BLaER1 treated with 17β-estradiol and CSF1 and Interleukin-3, amounts not matched to agents 10 nM and 100 nM (cell line): ENCODE measurements around the gene ADCY9.
A peak's percentile ranks its signal among the peaks of the same experiment; 100 is the strongest.
"Not testable (repeated sequence)": the region's sequence is repeated elsewhere in the genome, so short reads cannot be mapped to it uniquely, and the experiment has no call there.

Source experiments
- H3K27ac ChIP-seq, 11 experiments: shearing (Covaris generic); formaldehyde crosslinking; 2 replicates each; pipeline ENCODE4 v1.8.1; 2022
- H3K27me3 ChIP-seq, 11 experiments: shearing (Covaris generic); formaldehyde crosslinking; 2 replicates each; pipeline ENCODE4 v1.8.1; 2022
- H3K36me3 ChIP-seq, 11 experiments: shearing (Covaris generic); formaldehyde crosslinking; 2 replicates each; pipeline ENCODE4 v1.8.1; 2022
- H3K4me1 ChIP-seq, 10 experiments: shearing (Covaris generic); formaldehyde crosslinking; 2 replicates each; pipeline ENCODE4 v1.8.1; 2022
- H3K4me2 ChIP-seq, 11 experiments: shearing (Covaris generic); formaldehyde crosslinking; 2 replicates each; pipeline ENCODE4 v1.8.1; 2022
- H3K4me3 ChIP-seq, 10 experiments: shearing (Covaris generic); formaldehyde crosslinking; 2 replicates each; pipeline ENCODE4 v1.8.1; 2022
- H3K9ac ChIP-seq, 11 experiments: shearing (Covaris generic); formaldehyde crosslinking; 2 replicates each; pipeline ENCODE4 v1.8.1; 2022
- H3K9me3 ChIP-seq, 11 experiments: shearing (Covaris generic); formaldehyde crosslinking; replicated peaks in 1 of 11; 2 replicates each; pipeline ENCODE4 v1.8.1; 2022
- H4K20me1 ChIP-seq, 11 experiments: shearing (Covaris generic); formaldehyde crosslinking; 2 replicates each; pipeline ENCODE4 v1.8.1; 2022
- Cebpa-rat ChIP-seq, 11 experiments: shearing (Covaris generic); IDR thresholded peaks; 2 replicates each; pipeline ENCODE4 v1.8.1; 2022

The ADCY9 gene

DNA sequence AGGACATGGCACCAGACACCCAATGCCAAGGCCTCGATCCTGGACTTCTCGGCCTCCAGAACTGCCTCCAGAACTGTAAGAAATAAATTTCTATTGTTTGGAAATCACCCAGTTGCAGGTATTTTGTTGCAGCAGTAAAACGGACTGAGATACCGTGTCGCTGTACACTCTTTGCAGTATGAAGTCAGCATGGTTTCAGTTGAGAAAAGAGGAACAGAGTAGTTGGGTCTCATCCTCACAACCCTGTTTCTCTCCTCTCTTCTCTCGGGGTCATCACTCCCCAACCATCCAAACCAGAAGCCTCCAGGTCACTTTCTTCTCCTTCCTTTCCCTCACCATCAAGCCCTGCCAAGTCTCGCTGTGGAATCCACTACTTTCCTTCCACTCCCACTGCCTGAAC is 77.8 kb downstream of the ADCY9 start:
- Histone ChIP-seq H3K4me3 (no peak overlapping the region), H3K36me3 (peaks cover 8 to 67% (median 46%) of the 10 kb centered on the region in 11 experiments; a peak in 20 of 22 replicates), H3K9ac (no peak overlapping the region), H3K9me3 (peaks cover 0 to 7% (median 0%) of the 10 kb centered on the region in 11 experiments; a peak in 1 of 22 replicates), H3K4me1 (peaks cover 8 to 59% (median 37%) of the 10 kb centered on the region in 10 experiments), H3K27ac (peak overlapping the region in 1 of 11 experiments; percentile 38; a peak in 2 of 22 replicates), H4K20me1 (no peaks in the 10 kb centered on the region; a peak in 1 of 22 replicates), H3K4me2 (peak overlapping the region in 2 of 11 experiments; percentile 8 to 9; a peak in 1 of 22 replicates), H3K27me3 (no peaks in the 10 kb centered on the region)
- TF ChIP-seq Cebpa-rat (IDR thresholded peaks at IDR 0.05), result no peak

GRCh38 chr16:4036952-4037351 is 79.3 kb downstream of the ADCY9 start:
- not testable (repeated sequence) for H3K27ac ChIP-seq, H3K9me3 ChIP-seq, H3K4me2 ChIP-seq, H3K4me3 ChIP-seq, H3K27me3 ChIP-seq, H3K9ac ChIP-seq, H4K20me1 ChIP-seq
- Histone ChIP-seq H3K36me3 (peaks cover 8 to 61% (median 43%) of the 10 kb centered on the region in 11 experiments; a peak in 20 of 22 replicates), H3K4me1 (peaks cover 18 to 66% (median 39%) of the 10 kb centered on the region in 10 experiments)

DNA sequence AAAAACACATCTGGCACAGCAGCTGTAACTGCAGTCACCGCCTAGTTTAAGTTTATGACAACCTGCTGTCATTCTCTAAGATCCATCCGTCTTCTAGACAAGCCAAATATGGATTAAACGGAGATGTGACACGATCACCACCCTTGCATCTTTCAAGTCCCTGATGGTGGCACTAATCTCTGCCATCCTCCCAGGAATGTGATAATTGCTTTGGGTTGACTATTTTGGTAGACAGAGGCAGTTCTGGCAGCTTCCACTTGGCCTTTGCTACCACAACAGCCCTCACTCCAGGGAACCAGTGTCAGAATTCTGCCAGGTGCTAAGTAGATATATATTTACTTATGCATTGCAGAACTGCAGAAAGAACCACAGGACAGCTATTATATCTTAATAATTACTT is 81.3 kb downstream of the ADCY9 start:
- 0 out of 22 replicates have a peak overlapping the region, but pooled peaks of 1 of the 11 experiments have one; percentile 5 for H3K27ac ChIP-seq
- peaks cover 0 to 6% (median 0%) of the 10 kb centered on the region in 11 experiments; a peak in 6 of 22 replicates for H3K9me3 ChIP-seq
- peaks cover 8 to 60% (median 37%) of the 10 kb centered on the region in 11 experiments; a peak in 19 of 22 replicates for H3K36me3 ChIP-seq

DNA sequence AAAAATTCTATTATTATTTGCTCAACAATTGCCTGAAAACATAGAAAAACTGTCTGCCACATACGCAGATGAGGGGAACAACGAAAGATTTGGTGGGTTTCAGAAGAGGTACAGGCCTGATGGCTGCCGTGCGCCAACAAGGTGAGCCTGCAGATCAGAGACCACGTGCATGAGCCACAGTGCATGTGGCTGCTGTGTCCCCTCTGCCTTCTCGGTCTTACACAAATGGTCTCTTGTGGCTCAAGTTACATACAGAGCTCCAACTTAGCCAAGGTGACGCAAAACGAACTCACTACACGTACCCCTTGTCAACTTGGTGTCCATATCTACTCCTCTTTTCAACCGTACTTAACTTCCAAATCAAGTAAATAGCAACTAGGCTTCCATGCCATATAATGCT is 82.3 kb downstream of the ADCY9 start:
- H3K4me2 ChIP-seq, result peak overlapping the region in 9 of 11 experiments; percentile 52 to 75 (median 62); a peak in 10 of 22 replicates
- TF ChIP-seq Cebpa-rat (IDR thresholded peaks at IDR 0.05), result no peak
- no peaks in the 10 kb centered on the region for H3K27me3 ChIP-seq
- H4K20me1 ChIP-seq, result no peaks in the 10 kb centered on the region; a peak in 1 of 22 replicates
- H3K4me1 ChIP-seq, result peaks cover 46 to 70% (median 58%) of the 10 kb centered on the region in 10 experiments
- peaks cover 8 to 60% (median 41%) of the 10 kb centered on the region in 11 experiments; a peak in 20 of 22 replicates for H3K36me3 ChIP-seq
- H3K9me3 ChIP-seq, result peaks cover 0 to 16% (median 5%) of the 10 kb centered on the region in 11 experiments; a peak in 8 of 22 replicates
- peak overlapping the region in 4 of 11 experiments; percentile 0 to 43 (median 26); a peak in 3 of 22 replicates for H3K27ac ChIP-seq
- peak overlapping the region in 1 of 11 experiments; percentile 39; a peak in 2 of 22 replicates for H3K9ac ChIP-seq
- no peak overlapping the region for H3K4me3 ChIP-seq

More for the DNA sequence above, 81.3 kb downstream of the ADCY9 start:
- Histone ChIP-seq H3K4me3 (no peak overlapping the region), H3K4me1 (peaks cover 38 to 71% (median 56%) of the 10 kb centered on the region in 10 experiments), H3K9ac (no peak overlapping the region), H3K27me3 (no peaks in the 10 kb centered on the region), H4K20me1 (no peaks in the 10 kb centered on the region; a peak in 1 of 22 replicates), H3K4me2 (peak overlapping the region in 1 of 11 experiments; percentile 69; a peak in 1 of 22 replicates)
- TF ChIP-seq Cebpa-rat (IDR thresholded peaks at IDR 0.05), result no peak

GRCh38 chr16:4032768-4033167 is 83.5 kb downstream of the ADCY9 start:
- H3K4me3 ChIP-seq, result no peak overlapping the region
- H3K9me3 ChIP-seq, result peaks cover under 1 to 28% (median 16%) of the 10 kb centered on the region in 11 experiments; a peak in 18 of 22 replicates
- no peaks in the 10 kb centered on the region for H3K27me3 ChIP-seq
- H3K27ac ChIP-seq, result peak overlapping the region in 9 of 11 experiments; percentile 12 to 43 (median 35); a peak in 11 of 22 replicates
- H4K20me1 ChIP-seq, result no peaks in the 10 kb centered on the region; a peak in 1 of 22 replicates
- peak overlapping the region; percentile 52 to 86 (median 69) for H3K4me2 ChIP-seq
- no peak for TF ChIP-seq Cebpa-rat (IDR thresholded peaks at IDR 0.05)
- H3K4me1 ChIP-seq, result peaks cover 46 to 63% (median 57%) of the 10 kb centered on the region in 10 experiments
- peaks cover 6 to 60% (median 41%) of the 10 kb centered on the region in 11 experiments; a peak in 21 of 22 replicates for H3K36me3 ChIP-seq
- peak overlapping the region in 4 of 11 experiments; percentile 30 to 40 (median 36); a peak in 6 of 22 replicates for H3K9ac ChIP-seq

GRCh38 chr16:4028144-4028543 is 88.1 kb downstream of the ADCY9 start:
- Histone ChIP-seq H3K27me3 (no peaks in the 10 kb centered on the region), H3K4me1 (peaks cover 34 to 64% (median 48%) of the 10 kb centered on the region in 10 experiments), H3K9me3 (peaks cover 8 to 41% (median 28%) of the 10 kb centered on the region in 11 experiments; a peak in 19 of 22 replicates), H3K36me3 (peaks cover 6 to 89% (median 65%) of the 10 kb centered on the region in 11 experiments; a peak in 21 of 22 replicates), H4K20me1 (peaks cover 0 to 13% (median 0%) of the 10 kb centered on the region in 11 experiments; a peak in 5 of 22 replicates), H3K4me2 (no peak overlapping the region), H3K9ac (no peak overlapping the region), H3K27ac (no peak overlapping the region), H3K4me3 (no peak overlapping the region)
- no peak for TF ChIP-seq Cebpa-rat (IDR thresholded peaks at IDR 0.05)

DNA sequence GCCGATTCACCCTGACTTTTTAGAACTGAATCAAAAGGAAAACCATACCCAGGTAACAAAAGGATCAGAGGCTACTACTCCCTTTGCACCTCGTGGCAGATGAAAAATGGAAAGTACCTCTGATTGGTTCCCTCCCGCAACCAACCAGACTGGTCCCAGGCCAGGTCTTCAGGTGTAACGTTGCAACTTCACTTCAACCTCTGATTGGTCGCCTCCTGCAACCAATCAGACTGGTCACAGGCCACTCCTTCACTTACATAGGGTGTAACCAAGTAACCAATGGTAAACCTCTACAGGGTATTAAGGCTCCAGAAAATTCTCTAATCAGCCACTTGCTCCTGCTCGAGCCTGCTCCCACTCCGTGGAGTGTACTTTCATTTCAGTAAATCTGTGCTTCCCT is 89.4 kb downstream of the ADCY9 start:
- no peak for TF ChIP-seq Cebpa-rat (IDR thresholded peaks at IDR 0.05)
- Histone ChIP-seq H3K27ac (no peak overlapping the region), H3K4me3 (no peak overlapping the region), H3K27me3 (no peaks in the 10 kb centered on the region), H3K36me3 (peaks cover 8 to 90% (median 66%) of the 10 kb centered on the region in 11 experiments; a peak in 21 of 22 replicates), H3K4me1 (peaks cover 27 to 64% (median 42%) of the 10 kb centered on the region in 10 experiments), H3K9ac (no peak overlapping the region), H3K4me2 (no peak overlapping the region), H4K20me1 (peaks cover 0 to 17% (median 0%) of the 10 kb centered on the region in 11 experiments; a peak in 5 of 22 replicates), H3K9me3 (peaks cover 8 to 41% (median 28%) of the 10 kb centered on the region in 11 experiments; a peak in 19 of 22 replicates)

- Histone ChIP-seq H3K9me3 (peaks cover 8 to 40% (median 28%) of the 10 kb centered on the region in 11 experiments; a peak in 19 of 22 replicates), H3K27me3 (no peaks in the 10 kb centered on the region), H3K9ac (no peak overlapping the region), H3K4me2 (peak overlapping the region in 1 of 11 experiments; percentile 17; a peak in 1 of 22 replicates), H4K20me1 (peaks cover 0 to 22% (median 0%) of the 10 kb centered on the region in 11 experiments; a peak in 5 of 22 replicates), H3K4me3 (no peak overlapping the region), H3K36me3 (peaks cover 8 to 78% (median 57%) of the 10 kb centered on the region in 11 experiments; a peak in 21 of 22 replicates), H3K27ac (0 out of 22 replicates have a peak overlapping the region, but pooled peaks of 1 of the 11 experiments have one; percentile 46), H3K4me1 (peaks cover 27 to 64% (median 40%) of the 10 kb centered on the region in 10 experiments)
- no peak for TF ChIP-seq Cebpa-rat (IDR thresholded peaks at IDR 0.05)
Measured at GRCh38 chr16:4025428-4025827, 90.8 kb downstream of the ADCY9 start.

GRCh38 chr16:4021916-4022315 is 94.3 kb downstream of the ADCY9 start:
- Histone ChIP-seq H3K9me3 (peaks cover 0 to 11% (median 4%) of the 10 kb centered on the region in 11 experiments; a peak in 12 of 22 replicates), H3K27ac (peak overlapping the region in 9 of 11 experiments; percentile 5 to 54 (median 33); a peak in 13 of 22 replicates), H3K36me3 (peaks cover 4 to 57% (median 26%) of the 10 kb centered on the region in 11 experiments; a peak in 20 of 22 replicates), H3K4me2 (peak overlapping the region; percentile 7 to 87 (median 39); a peak in 16 of 22 replicates), H4K20me1 (peaks cover 0 to 22% (median 0%) of the 10 kb centered on the region in 11 experiments; a peak in 5 of 22 replicates), H3K4me3 (no peak overlapping the region), H3K9ac (peak overlapping the region in 1 of 11 experiments; percentile 14; a peak in 2 of 22 replicates), H3K27me3 (no peaks in the 10 kb centered on the region), H3K4me1 (peaks cover 54 to 88% (median 69%) of the 10 kb centered on the region in 10 experiments)
- TF ChIP-seq Cebpa-rat (IDR thresholded peaks at IDR 0.05), result no peak
